Testis (tissue), 2 donors: ENCODE results near the gene ATP6V1G1.

Source experiments
- POLR2A ChIP-seq: fragments of 450-650 bp; IDR thresholded peaks from one replicate; pipeline ENCODE4 v1.6.1; 2017; ENCODE audit warnings: antibody characterized with exemption, mild to moderate bottlenecking, moderate library complexity
- TF ChIP-seq, protein P1 (sequence below), 3 experiments: fragments of 450-650 bp in 2 of 3; fragments of 200-600 bp in 1 of 3; sonication (generic) in 1 of 3; IDR thresholded peaks; one replicate each; pipeline ENCODE4 v1.5.1; 2016 to 2019; ENCODE audit warnings: antibody characterized with exemption in 3 of 3, mild to moderate bottlenecking in 2 of 3, moderate library complexity in 1 of 3

DNA sequence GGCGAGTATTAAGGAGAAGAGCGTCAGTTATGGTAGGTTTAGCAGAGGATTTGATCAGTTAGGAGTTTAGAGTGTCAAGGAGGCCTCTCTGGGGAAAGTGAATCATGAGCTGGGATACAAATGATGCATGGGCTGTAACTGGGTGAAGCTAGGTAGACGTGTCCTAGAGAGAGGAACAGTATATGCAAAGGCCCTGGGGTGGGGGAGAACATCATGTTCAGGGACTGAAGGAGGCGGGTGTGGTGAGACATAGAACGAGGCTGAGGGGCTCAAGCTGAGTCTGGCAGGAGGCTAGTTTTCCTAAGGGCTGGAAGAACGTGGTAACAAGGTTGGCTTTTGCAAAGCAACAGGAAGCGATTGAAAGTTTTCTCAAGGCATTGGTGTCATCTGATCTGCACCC is 34.0 kb downstream of the ATP6V1G1 start:
- no peak for TF ChIP-seq POLR2A
- TF ChIP-seq, protein P1, sequence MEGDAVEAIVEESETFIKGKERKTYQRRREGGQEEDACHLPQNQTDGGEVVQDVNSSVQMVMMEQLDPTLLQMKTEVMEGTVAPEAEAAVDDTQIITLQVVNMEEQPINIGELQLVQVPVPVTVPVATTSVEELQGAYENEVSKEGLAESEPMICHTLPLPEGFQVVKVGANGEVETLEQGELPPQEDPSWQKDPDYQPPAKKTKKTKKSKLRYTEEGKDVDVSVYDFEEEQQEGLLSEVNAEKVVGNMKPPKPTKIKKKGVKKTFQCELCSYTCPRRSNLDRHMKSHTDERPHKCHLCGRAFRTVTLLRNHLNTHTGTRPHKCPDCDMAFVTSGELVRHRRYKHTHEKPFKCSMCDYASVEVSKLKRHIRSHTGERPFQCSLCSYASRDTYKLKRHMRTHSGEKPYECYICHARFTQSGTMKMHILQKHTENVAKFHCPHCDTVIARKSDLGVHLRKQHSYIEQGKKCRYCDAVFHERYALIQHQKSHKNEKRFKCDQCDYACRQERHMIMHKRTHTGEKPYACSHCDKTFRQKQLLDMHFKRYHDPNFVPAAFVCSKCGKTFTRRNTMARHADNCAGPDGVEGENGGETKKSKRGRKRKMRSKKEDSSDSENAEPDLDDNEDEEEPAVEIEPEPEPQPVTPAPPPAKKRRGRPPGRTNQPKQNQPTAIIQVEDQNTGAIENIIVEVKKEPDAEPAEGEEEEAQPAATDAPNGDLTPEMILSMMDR (IDR thresholded peaks at IDR 0.05) = no peak
